Inflammatory macrophage (primary cell): Measurements from ENCODE around the gene CCDC187.

Source experiments
- DNase-seq, 2 donors: peaks; one replicate each; pipeline ENCODE4 v3.0.0-alpha.2; 2020 to 2022

CCDC187 gene

DNA sequence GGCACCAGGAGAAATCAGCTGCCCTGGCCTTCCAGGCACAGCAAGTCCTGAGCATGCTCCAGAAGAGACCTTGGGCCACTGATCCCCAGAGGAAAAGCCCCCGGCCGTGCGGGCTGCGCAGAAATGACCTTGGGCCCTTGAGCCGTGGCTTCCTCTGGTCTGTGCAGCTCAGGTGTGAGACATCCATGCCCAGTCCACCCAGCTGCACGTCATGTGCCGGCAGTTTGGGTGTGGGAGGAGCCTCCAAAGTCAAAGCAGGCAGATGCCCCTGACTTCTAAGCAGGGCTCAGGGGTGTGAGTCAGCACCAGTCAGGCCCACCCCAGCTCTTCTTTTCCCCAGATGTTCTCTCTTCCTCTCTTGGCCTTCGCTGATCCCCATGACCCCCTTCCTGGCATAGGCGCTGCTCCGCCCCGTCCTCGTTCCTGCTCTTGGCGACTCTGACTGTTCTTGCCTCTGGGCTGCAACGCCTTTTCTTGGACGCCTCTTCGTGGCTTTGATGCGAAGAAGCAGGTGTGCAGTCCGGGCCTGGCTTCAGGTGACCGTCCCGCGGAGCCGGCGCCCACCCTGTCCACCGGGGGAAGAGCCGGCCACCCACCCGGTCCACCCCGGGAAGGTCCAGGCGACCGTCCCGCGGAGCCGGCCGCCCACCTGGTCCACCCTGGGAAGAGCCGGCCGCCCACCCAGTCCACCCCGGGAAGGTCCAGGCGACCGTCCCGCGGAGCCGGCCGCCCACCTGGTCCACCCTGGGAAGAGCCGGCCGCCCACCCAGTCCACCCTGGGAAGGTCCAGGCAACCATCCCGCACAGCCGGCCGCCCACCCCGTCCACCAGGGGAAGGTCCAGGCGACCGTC, 52.4 kb downstream of the CCDC187 start:
- no peak for DNase-seq

DNA sequence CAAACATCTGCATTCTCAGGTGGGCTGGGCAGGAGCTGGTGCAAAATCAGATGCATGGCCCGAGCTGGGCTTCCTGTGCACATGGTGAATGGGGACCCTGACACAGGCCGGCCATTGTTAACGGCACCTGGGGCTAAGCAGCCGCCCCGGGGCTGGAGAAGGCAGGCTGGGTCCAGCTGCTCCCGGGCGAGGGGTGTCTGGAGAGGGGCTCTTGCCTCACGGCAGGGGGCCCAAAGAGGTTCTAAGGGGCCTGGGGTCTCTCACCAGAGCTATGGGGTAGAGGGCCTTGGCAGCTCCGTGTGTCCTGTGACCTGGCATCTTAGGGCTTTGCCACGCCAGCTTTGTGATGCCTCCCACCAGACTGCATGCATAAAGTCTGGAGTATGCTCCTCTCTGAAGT, 53.2 kb downstream of the CCDC187 start:
- DNase-seq, result no peak

DNA sequence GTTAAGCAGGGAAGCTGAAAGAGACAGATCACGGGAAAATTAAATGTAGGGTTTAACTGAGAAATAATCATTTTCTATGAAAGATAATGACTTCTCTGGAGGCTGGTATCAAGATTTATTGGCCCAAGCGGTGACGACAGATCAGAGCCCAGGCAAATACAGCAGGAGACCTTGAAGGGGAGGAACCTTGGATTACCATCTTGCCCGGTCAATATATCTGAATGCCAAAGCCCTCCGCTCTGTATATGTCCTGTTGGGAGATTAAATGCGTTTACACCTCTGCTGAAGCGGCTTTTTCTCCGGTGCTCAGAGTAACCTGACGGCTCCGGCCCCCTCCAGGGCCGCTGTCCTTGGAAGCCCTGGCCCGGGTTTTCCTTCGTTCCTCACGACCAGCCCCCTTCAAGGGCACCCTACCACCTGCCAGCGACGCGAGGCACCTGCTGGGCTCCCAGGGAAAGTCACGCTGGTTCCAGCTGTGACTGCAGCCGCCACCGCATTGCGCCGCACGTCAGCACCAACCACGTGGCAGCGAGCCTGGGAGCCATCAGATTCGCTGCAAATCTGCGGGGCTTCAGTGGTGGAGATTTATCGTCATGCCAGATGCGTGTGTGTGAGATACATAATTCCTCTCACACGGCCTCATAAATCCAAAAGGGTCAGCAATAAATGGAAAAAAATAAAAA, 53.9 kb downstream of the CCDC187 start:
- no peak for DNase-seq

DNA sequence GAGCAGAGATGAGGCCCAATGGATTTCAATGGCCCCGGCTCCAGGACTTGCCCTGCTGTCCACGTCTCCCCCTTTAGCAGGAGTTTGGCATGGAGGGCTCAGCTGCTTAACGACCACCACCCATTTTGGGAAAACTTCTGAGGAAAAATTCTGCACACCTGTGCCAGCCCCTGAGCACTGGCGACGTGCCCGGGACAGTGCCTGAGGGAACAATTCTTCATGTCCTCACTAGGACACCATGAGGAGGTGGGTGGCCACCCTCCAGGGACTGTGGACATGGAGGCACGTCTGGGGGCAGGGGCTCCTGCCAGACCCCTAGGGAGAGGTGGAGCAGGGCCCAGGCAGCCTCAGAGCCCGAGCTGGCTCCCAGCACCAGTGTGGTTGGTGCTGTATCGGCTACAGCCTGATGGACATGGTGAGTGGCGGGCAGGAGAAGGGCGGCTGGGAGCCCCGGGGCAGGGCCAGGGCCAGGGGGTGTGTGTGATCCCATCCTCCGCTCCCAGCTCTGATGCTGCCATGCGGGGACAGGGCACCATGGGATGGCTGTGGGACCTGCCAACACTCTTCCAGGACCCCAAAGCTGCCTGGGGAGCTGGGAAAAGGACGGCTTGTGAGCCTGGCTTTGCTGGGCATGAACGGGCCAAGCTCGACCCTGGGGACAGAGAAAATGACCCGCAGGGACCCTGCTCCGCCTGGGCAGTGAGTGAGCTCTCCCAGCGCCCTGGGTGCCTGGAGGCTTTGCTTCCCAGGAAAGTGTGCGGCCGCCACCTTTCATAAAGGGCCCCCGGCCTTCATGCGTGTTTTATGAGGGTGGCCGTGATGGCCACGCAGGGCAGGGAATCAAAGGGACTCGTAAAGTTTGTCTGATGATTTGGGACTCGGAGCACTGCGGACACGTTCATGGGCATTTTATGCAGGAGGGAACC, 54.7 kb downstream of the CCDC187 start:
- no peak for DNase-seq

DNA sequence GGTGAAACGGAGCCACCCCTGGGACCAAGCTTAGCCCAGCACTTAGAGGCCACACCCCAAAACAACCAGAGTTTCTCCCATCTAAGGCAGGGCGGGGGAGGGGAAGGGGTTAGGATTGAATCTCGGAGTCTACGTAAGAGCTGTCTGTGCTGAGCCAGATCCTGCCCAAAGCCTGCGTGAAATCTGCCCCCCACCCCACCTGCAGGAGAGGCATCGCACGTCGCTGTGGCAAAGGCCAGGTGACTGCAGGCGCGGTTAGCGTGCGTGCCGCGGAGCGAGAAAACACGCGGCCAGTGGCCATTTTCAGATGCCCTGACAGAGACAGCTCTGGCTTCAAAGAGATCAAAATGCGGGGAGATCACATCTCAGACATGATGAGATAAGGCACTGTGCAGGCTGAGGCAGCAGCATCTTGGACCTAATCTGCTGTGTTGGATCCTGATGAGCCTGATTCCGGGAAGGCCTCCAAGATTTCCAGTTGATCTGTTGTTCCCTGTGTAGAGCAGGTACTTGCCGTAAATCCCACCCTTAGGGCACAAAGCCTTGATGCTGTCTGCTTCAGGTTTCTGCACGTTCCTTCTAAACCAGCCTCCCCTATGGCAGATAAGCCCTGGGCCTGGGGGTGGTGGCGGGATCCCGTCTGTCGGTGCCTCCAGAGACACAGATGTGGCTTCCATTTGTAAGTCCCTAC, 55.8 kb downstream of the CCDC187 start:
- no peak for DNase-seq

DNA sequence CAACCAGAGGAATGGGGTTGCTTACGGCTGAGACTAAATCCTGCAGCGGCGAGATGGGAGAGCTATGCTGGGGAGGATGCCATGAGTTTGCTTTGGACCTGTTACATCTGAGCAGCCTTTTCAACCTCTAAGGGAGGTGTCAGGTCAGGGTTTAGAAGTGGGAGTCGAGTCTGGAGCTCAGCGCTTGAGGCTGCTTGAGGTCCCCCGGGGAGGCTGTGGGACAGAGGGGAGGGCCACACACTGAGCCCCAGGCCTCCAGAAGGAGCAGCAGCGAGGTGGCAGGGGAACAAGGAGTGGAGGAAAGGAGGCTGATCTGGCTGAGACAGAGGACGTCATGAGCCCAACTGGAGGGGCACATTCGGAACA, 56.4 kb downstream of the CCDC187 start:
- DNase-seq, result no peak

DNA sequence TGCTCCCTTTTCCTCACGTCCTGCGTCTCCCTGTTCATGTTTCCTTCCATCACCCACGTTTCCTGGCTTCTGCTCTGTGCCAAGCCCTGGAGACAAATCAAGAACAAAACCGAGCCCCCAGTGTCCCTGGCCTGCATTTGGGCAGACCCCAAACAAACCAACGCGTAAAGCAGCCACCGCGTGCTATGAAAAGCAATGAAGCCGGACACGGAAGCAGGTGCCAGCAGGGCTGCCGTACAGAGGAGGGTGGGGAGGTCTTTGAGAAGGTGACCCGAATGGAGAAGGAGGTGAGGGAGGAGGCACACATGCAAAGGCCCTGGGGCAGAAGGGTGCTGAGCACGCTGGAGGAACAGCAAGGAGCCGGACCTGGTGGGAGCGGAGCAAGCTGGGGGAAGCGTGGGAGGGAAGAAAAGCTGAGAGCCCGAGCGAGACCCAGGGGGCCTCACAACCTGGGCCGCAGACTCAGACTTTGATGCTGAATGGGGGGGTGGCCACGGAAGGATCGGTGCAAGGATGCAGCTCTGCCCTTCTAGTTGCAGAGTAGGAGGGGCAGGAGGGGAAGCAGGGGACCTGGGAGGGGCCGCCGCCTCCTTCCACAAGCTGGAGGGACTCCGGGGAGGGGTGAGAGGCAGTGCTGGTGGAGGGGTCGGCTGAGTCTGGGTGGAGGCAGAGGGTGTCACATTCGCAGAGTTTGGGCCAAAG, 56.9 kb downstream of the CCDC187 start:
- no peak for DNase-seq

DNA sequence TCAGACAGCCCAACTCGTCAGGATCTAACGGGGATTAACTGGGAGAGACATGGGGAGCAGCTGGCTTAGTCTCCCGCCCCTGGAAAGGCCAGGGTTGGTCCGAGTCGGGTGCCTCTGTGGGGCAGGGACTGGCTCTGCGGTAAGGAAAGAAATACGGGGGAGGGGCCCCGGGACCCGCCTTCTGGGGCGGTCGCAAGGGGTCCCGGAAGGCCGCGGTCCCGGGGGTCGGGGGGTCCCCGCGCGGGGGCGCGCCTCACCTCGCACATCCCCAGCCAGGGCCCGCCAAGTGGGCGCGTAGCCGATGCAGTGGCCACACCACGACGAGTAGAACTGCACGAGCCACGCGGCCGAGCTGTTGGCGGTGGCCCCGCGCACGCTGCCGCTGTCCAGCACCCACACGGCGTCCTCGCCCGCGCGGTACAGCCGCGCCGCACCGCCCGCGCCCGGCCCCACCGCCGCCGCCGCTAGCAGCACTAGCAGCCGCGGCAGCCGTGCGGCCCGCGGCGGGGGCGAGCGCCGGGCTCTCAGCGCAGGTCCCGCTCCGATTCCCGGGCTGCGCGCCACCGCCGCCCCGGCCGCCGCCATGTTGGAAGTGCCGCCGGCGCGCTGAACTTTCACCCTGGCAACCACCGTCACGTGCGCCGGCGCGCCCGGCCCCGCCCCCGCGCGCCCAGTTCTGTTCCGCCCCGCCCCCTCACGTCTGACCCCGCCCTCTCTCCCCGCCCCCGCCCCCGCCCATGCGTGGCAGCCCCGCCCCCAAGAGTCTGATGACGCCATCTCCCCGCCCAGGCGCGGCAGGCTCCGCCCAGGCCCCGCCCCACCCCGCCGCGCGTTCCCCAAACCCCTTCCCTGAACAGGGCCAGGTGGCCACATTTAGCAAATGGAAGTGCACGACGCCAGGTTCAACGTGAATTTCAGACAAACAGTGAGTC, 58.4 kb downstream of the CCDC187 start, which contains the start of gene QSOX2:
Gene QSOX2 (minus strand): TSS at position 594 of the 932 bp plus-strand sequence. CDS start 9 bp downstream, at position 585.
- DNase-seq, result peak; percentile 65 to 88

DNA sequence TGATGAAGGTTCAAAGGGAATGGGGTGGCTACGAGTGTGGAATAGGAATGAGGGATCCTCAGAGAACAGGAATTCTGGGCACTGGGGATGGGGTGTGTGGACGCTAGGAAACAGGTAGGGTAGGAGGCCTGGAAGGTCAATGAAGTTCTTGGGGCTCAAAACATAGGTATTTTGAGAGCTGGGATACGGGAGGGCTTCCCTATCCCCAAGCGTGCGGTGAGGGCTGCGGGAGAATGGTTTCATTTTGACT, 59.0 kb downstream of the CCDC187 start:
- DNase-seq, result no peak

DNA sequence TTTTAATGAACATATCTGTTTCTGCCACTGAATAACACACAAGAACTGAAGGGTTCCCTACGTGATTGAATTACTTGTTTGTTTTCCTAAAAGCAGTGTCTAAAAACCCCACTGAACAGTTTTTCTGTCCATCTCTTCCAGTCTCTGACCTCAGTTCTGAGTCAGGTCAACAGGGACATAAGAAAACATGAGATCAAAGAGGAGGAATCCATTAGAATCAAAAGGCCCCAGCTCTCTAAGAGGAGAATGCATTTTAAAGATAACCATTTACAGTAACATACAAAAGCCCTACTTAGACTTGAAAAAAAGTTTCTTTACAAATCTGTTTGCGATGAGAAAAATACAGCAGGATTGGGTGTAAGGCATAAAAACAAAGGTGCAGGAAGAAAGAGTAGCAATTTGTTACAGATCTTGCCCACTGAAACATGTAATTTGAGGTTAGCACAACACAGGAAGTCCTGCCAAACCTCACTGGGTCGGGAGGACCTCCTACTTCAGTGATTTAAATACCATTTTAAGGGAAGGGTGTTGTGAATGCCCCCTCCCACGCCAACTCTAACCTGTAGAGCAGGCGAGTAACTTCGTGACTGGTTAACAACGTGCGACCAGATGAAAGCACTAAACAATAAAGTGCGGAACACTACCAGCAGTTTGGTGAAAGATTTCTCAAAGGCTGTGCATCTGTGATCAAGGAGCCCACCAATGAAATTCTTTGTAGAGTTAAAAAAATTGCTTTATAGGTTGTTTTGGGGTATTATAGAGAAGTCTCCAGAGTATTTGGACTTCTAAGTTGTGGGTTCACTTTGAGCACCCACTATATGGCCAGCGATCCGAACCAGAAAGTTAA, 59.5 kb downstream of the CCDC187 start:
- peak in 1 of 2 donors; percentile 11 for DNase-seq

DNA sequence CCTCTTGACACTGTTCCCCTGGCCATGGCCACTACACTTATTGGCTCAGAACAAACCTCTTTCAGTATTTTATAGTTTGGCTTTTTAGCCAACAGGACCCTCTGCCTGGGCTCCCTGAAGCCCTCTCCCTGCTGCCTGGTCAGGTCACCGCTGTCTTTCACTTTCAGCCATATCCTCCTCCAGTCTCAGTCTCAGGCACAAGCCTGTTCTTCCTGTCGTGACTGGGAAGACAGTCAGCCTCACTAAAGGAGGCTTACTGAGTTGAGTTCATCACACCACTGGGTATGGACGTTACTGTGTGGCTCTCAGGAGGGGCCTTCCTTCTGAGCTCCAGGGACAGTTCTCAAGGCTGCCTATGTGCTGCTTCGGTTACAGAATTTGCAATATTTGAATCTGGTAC, 60.3 kb downstream of the CCDC187 start:
- DNase-seq, result no peak

DNA sequence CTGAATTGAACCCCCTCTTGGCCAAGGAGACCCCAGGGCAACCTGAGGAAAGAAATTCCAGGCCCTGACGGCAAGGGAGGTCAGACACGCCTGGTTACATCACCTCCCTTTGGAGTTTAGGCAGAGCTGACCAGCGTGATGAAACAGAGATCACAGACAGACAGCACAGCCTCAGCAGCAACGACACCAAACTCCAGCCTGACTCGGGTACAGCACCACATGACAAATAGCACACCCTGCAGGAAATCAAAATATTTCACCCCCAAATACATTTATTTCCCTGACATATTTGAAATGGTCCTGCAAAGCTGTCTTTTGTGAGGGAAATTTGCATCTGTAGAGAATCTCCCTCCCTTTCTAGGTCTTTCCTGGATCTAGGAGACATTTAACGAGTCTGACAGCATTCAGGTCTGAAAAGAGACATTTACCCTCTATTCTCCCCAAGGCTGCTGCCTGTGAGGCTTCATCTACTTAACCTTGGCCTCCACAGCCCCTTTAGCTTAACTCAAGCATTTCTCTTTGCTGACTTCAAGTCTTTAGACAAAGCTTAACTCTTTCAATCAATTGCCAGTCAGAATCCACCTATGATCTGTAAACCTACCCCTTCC, 60.9 kb downstream of the CCDC187 start:
- DNase-seq, result no peak

DNA sequence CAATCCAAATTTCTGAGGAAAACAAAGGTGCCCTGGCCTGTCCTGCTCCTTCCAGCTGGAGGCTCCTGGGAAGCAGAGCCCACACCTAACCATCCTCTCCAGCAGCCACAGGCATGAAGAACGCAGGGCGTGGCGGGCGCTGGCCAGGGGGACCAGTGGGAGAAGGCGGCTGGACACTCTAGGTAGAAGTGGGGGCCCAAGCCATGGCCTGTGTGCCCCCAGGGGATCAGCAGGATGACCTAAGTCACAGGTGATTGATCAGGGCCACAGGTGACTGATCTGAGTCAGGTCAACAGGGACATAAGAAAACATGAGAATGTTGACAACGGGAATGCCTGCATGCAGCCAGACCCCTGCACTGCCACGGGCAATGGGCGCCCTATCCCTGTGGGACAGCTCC, 61.6 kb downstream of the CCDC187 start:
- DNase-seq, result no peak

DNA sequence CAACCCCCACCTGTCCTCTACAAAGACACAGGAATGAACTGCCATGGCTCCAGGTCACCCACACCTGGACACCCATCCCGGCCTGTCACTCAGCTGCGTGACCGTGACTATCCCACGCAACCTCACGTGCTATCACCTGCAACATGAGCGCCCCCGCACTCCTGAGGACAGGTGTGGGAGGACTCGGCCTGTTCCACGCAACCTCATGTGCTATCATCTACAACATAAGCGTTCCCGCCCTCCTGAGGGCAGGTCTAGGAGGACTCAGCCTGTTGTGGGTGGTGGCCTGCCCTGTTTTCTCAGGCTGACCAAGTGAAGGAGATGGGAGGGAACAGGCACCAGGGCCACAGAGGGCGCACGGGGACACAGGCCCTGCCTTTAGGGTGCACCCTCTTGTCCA, 62.4 kb downstream of the CCDC187 start:
- DNase-seq, result no peak

DNA sequence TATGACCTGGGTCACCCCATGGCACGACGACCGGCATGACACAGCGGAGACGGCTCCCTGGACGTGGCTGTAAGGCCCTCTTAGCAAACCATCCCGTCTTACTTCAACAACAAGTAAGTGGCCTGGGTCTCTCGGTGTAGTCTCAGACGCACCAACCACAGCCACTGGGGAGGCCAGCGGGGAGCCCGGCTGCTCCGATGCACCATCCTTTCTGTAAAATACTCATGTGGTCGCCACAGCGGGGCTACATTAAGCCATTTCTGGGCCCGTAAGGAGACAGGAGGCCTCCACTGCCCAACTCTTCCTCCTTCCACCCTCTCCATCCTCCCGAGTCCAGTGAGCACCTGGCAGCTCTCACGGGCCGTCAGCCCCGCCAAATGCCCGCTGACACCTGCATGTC, 63.0 kb downstream of the CCDC187 start:
- DNase-seq, result no peak

DNA sequence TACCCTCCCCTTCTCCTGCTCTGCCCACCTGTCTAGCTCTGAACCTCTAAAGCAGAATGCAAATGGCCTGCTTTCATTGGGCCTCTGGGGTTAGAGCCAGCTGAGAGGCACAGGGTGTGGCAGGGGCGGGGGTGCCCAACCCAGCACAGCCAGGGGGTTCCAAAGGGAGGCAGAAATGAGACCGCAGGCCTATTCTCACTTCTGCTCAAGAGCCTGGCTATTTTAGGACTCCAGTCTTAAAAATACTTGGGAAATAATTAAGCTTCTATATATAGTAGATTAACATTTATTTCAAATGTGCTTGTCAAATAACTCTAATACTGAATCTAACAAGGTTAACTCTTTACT, 63.9 kb downstream of the CCDC187 start:
- peak in 1 of 2 donors; percentile 13 for DNase-seq

DNA sequence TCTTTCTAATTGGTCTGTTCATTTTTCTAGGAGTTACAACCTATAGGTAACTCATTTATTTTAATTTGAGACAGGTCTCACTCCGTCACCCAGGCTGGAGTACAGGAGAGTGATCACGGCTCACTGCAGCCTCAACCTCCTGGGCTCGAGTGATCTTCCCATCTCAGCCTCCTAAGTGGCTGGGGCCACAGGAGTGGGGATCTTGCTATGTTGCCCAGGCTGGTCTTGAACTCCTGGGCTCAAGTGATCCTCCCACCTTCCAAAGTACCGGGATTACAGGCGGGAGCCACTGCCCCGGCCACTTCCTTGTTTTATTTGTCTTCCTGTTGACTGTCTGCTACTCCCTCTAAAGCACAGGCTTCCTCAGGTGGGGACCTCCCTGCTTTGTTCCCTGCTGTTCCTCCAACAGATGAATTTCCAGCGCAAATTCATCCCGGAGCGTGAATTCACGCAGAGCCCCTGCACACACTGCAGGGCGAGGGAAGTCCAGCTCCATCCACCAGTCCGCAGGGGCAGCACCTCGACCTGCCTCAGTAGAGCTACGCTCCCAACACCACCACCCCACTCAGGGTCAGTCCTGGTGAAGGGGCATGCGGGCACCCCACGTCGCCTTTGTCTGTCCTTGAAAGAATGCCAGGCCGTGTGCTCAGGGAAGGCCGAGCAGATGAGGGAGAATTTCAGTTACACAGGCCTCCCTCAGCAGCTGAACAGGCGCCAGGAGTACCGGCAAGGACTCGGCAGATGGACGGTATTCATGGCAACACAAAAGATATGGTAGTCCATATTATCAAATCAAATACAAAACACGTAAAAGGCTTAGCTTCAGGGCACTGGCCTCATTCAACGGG, 64.5 kb downstream of the CCDC187 start:
- DNase-seq, result no peak

DNA sequence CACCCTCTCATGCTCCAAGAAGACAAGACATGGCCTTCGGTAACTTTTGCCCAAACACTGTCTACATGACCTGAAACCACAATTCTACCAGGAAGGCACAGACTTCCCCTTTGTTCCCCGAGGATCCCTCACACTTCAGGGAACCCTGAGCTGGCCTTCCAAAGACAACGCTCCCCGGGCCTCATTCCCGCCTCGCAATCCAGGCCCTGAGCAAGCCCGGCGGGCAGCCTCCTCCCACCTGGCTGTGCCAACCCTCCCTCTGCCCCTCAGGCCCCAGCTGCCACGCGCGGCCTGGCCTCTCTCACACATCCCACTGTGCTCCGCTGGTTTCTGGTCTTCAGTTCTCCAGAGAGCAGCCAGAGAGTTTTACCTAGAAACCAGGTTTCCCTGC, 65.6 kb downstream of the CCDC187 start:
- DNase-seq, result no peak
